Measurements from ENCODE around the gene C10orf67.

C10orf67 gene

DNA sequence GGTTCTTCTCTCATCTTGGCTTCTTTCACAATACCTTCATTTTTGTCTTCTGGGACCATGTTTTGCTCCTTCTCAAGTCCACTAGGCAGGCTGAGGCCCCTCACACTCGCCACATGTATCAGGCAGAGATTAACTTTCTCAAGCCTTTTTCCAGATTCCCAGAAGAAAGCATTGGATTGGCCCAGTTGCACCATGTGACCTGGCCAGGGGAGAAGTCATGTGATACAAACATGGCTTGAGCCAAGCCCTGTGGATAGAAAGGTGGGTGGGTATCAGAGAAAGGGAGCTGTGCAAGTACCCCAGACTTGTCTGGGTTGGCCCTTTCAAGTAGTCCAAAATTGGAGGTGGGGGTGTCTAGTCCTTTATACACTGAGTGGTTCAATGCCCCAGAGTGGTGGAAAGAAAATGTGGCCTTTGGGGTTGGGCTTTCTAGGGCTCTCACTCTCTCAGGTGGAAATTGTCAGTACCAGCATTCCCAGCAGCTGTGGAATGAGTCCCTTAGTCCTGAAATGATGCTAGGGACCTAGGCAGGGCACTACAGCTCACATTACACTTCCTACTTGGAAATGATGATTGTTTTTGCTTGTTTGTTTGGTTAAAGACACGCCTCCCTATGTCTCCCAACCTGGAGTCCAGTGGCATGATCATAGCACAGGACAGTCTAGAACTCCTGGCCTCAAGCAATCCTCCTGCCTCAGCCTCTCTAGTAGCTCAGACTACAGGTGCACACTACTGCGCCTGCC lies 36.9 kb upstream of the C10orf67 start:
- H3K4me3 ChIP-seq (replicated peaks; ENCODE audit: insufficient read depth, low read length) = no peak overlapping the region
- DNase-seq (ENCODE audit: low read depth in 1 of 2, low spot score in 1 of 2) = no peak
- TF ChIP-seq POLR2AphosphoS5 (IDR thresholded peaks at IDR 0.05; ENCODE audit: low read depth) (no peak), SPI1 (IDR thresholded peaks at IDR 0.05; ENCODE audit: borderline replicate concordance, low read depth) (no peak), GABPA (IDR thresholded peaks at IDR 0.05; ENCODE audit: low read depth) (no peak)
- TF ChIP-seq, protein P1, sequence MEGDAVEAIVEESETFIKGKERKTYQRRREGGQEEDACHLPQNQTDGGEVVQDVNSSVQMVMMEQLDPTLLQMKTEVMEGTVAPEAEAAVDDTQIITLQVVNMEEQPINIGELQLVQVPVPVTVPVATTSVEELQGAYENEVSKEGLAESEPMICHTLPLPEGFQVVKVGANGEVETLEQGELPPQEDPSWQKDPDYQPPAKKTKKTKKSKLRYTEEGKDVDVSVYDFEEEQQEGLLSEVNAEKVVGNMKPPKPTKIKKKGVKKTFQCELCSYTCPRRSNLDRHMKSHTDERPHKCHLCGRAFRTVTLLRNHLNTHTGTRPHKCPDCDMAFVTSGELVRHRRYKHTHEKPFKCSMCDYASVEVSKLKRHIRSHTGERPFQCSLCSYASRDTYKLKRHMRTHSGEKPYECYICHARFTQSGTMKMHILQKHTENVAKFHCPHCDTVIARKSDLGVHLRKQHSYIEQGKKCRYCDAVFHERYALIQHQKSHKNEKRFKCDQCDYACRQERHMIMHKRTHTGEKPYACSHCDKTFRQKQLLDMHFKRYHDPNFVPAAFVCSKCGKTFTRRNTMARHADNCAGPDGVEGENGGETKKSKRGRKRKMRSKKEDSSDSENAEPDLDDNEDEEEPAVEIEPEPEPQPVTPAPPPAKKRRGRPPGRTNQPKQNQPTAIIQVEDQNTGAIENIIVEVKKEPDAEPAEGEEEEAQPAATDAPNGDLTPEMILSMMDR (IDR thresholded peaks at IDR 0.05; ENCODE audit: insufficient read depth, low read length) = no peak
- TF ChIP-seq, protein P2, sequence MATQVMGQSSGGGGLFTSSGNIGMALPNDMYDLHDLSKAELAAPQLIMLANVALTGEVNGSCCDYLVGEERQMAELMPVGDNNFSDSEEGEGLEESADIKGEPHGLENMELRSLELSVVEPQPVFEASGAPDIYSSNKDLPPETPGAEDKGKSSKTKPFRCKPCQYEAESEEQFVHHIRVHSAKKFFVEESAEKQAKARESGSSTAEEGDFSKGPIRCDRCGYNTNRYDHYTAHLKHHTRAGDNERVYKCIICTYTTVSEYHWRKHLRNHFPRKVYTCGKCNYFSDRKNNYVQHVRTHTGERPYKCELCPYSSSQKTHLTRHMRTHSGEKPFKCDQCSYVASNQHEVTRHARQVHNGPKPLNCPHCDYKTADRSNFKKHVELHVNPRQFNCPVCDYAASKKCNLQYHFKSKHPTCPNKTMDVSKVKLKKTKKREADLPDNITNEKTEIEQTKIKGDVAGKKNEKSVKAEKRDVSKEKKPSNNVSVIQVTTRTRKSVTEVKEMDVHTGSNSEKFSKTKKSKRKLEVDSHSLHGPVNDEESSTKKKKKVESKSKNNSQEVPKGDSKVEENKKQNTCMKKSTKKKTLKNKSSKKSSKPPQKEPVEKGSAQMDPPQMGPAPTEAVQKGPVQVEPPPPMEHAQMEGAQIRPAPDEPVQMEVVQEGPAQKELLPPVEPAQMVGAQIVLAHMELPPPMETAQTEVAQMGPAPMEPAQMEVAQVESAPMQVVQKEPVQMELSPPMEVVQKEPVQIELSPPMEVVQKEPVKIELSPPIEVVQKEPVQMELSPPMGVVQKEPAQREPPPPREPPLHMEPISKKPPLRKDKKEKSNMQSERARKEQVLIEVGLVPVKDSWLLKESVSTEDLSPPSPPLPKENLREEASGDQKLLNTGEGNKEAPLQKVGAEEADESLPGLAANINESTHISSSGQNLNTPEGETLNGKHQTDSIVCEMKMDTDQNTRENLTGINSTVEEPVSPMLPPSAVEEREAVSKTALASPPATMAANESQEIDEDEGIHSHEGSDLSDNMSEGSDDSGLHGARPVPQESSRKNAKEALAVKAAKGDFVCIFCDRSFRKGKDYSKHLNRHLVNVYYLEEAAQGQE (IDR thresholded peaks at IDR 0.05; ENCODE audit: insufficient replicate concordance, low read depth) = no peak
- H3K27me3 ChIP-seq (ENCODE audit: insufficient read depth, poor library complexity, severe bottlenecking) = no peaks in the 10 kb centered on the region
- no peak overlapping the region for H3K27ac ChIP-seq (replicated peaks)

DNA sequence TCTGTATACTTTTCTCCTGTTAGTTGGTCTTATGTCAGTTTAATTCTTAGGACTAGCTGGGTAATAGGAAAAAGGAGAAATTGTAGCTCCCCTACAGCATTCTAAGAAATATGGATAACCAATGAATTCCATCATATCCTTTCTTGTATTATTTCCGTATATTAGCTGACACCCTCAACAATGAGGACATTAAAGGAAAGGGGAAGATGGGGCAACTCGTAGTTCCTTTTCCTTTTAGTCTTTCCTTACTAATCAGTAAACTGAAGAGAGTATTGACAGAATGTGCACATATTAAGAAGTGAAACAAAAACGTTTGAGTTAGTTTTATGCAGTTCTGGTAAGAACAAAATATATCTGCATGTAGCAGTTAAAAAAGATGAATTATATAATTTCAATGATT lies 35.1 kb upstream of the C10orf67 start:
- TF ChIP-seq, protein P2 (IDR thresholded peaks at IDR 0.05; ENCODE audit: insufficient replicate concordance, low read depth) = no peak
- TF ChIP-seq, protein P1 (IDR thresholded peaks at IDR 0.05; ENCODE audit: insufficient read depth, low read length) = no peak
- TF ChIP-seq POLR2AphosphoS5 (IDR thresholded peaks at IDR 0.05; ENCODE audit: low read depth) (no peak), GABPA (IDR thresholded peaks at IDR 0.05; ENCODE audit: low read depth) (no peak), SPI1 (IDR thresholded peaks at IDR 0.05; ENCODE audit: borderline replicate concordance, low read depth) (no peak)
- Histone ChIP-seq H3K27me3 (ENCODE audit: insufficient read depth, poor library complexity, severe bottlenecking) (no peaks in the 10 kb centered on the region), H3K27ac (replicated peaks) (no peak overlapping the region), H3K4me3 (replicated peaks; ENCODE audit: insufficient read depth, low read length) (no peak overlapping the region)
- DNase-seq (ENCODE audit: low read depth in 1 of 2, low spot score in 1 of 2) = no peak

DNA sequence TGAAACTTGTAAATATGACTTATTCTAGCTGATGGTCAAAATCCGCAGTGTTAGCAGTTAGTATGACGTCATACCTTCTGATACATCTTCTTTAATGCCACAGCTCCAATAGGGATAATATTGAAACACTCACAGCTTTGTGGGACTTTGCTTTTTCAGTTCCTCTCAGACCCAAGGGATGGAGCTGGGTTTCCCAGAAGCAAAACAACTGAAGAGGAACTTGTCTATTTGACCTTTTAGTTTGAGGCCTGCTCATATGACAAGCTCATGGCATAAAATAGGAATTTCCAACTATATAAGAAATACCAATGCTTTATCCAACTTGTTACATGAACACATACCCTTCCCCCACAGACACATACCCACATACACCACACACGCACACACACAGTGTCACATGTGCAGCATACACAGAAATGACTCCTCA lies 31.6 kb upstream of the C10orf67 start:
- Histone ChIP-seq H3K27me3 (ENCODE audit: insufficient read depth, poor library complexity, severe bottlenecking) (no peaks in the 10 kb centered on the region), H3K4me3 (replicated peaks; ENCODE audit: insufficient read depth, low read length) (no peak overlapping the region), H3K27ac (replicated peaks) (no peak overlapping the region)
- TF ChIP-seq SPI1 (IDR thresholded peaks at IDR 0.05; ENCODE audit: borderline replicate concordance, low read depth) = no peak
- TF ChIP-seq, protein P2 (IDR thresholded peaks at IDR 0.05; ENCODE audit: insufficient replicate concordance, low read depth) = no peak
- TF ChIP-seq GABPA (IDR thresholded peaks at IDR 0.05; ENCODE audit: low read depth) = no peak
- no peak for TF ChIP-seq POLR2AphosphoS5 (IDR thresholded peaks at IDR 0.05; ENCODE audit: low read depth)
- TF ChIP-seq, protein P1 (IDR thresholded peaks at IDR 0.05; ENCODE audit: insufficient read depth, low read length) = no peak
- no peak for DNase-seq (ENCODE audit: low read depth in 1 of 2, low spot score in 1 of 2)

Data from HL-60 (cell line).